ENCODE measurements around the gene GON4L. TPM values are rescaled to one million over a fixed set of nuclear protein-coding genes. Genes with fewer than 3 reads are reported as not detected.
"Not testable (repeated sequence)": the region's sequence is repeated elsewhere in the genome, so short reads cannot be mapped to it uniquely, and the experiment has no call there.

GON4L gene
- polyA plus RNA-seq, 4 donors, result 39.1 to 48.6 (median 44.8) TPM

DNA sequence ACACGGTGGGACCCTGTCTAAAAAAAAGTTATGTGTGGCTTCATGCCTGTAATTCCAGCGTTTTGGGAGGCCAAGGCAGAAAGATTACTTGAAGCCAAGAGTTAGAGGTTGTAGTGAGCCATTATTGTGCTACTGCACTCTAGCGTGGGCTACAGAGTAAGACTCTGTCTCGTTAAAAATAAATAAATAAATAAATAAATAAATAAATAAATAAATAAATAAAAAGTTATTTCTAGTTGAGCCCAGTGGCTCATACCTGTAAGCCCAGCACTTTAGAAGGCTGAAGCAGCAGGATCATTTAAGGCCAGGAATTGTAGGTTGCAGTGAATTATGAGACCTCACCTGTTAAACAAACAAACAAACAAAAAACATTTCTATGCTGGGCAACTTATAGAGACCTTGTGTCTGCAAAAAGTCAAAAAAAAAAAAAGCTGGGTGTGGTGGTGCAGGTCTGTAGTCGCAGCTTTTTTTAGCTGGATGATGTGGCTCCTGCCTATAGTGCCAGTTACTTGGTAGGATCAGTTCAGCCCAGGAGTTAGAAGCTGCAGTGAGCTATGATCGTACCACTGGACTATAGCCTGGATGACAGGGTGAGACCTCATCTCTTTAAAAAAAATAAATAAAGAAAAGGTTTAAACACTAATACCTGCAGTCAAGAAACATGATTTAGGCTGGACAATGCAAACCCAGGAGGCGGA, 25.6 kb downstream of the GON4L start:
- DNase-seq (ENCODE audit: low read depth in 4 of 4, low spot score in 3 of 4), result no peak

- no peak for DNase-seq (ENCODE audit: low read depth in 4 of 4, low spot score in 3 of 4)
Measured at GRCh38 chr1:155827450-155827849, 29.6 kb downstream of the GON4L start.

GRCh38 chr1:155816351-155816750, 40.7 kb downstream of the GON4L start:
- no peak for DNase-seq (ENCODE audit: low read depth in 4 of 4, low spot score in 3 of 4)

DNA sequence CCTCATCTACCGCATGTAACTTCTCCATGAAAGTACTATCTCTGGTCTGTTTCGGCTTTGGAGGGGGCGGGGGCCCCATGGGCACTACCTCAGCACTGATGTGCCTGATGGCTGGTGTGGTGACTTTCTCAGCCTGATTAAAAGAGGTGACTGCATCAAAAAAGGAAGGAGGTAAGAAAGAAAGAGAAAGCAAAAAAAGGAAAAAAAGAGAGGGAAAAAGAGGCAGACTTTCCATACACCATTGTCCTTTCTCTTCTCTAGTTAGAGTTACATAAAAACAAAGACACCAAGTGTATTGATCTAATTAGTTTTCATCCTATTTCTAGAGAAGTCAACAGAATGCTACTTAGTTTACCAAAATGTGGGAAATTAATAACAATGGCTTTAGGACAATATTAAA, 43.3 kb downstream of the GON4L start:
- DNase-seq (ENCODE audit: low read depth in 4 of 4, low spot score in 3 of 4), result no peak

- no peak for DNase-seq (ENCODE audit: low read depth in 4 of 4, low spot score in 3 of 4)
Measured at GRCh38 chr1:155812878-155813277, 44.1 kb downstream of the GON4L start.

GRCh38 chr1:155809088-155809487, 47.9 kb downstream of the GON4L start:
- DNase-seq (ENCODE audit: low read depth in 4 of 4, low spot score in 3 of 4), result no peak

- DNase-seq (ENCODE audit: low read depth in 4 of 4, low spot score in 3 of 4), result no peak
Measured at GRCh38 chr1:155801149-155801548, 55.9 kb downstream of the GON4L start.

- not testable (repeated sequence) for DNase-seq (ENCODE audit: low read depth in 4 of 4, low spot score in 3 of 4)
Measured at GRCh38 chr1:155795618-155796017, 61.4 kb downstream of the GON4L start.

GRCh38 chr1:155794605-155795245, 62.3 kb downstream of the GON4L start:
- no peak for DNase-seq (ENCODE audit: low read depth in 4 of 4, low spot score in 3 of 4)

GRCh38 chr1:155793213-155793612, 63.8 kb downstream of the GON4L start:
- no peak for DNase-seq (ENCODE audit: low read depth in 4 of 4, low spot score in 3 of 4)

DNA sequence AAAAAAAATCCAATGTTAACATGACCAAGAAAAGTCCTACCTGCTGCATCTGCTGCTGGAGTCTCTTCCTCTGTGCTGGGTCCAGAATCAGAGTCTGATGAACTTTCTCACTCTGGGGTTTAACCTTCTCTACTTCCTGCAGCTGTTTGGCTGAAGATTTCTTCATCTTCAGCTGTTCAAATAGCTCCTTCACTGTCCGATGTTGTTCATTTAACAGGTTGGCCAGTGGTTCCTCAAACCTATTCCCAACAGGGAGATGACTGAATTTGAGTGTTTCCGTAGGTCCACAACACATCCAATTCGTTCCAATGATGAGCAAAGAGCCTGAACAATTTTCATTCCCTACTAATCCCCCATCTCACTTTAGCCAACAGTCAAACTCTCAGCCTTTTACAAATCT, 79.4 kb downstream of the GON4L start:
- DNase-seq (ENCODE audit: low read depth in 4 of 4, low spot score in 3 of 4), result no peak

DNA sequence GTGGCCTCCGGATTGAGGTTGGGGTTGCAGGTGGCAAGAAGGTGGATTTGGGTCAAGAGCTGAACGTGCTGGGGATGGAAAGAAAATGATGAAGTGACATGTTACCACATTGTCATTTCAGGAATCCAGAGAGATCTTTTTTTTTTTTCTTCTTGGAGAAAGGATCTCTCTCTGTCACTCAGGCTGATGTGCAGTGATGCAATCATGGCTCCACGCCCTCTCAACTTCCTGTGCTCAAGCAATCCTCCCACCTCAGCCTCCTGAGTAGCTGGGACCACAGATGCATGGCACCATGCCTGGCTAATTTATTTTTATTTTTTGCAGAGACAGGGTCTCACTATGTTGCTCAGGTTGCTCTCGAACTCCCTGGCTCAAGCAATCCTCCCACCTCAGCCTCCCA, 80.6 kb downstream of the GON4L start:
- no peak for DNase-seq (ENCODE audit: low read depth in 4 of 4, low spot score in 3 of 4)

GRCh38 chr1:155773221-155773620, 83.8 kb downstream of the GON4L start:
- no peak for DNase-seq (ENCODE audit: low read depth in 4 of 4, low spot score in 3 of 4)

- no peak for DNase-seq (ENCODE audit: low read depth in 4 of 4, low spot score in 3 of 4)
Measured at GRCh38 chr1:155769257-155769656, 87.8 kb downstream of the GON4L start.

GRCh38 chr1:155767399-155767989, 89.5 kb downstream of the GON4L start:
- not testable (repeated sequence) for DNase-seq (ENCODE audit: low read depth in 4 of 4, low spot score in 3 of 4)

DNA sequence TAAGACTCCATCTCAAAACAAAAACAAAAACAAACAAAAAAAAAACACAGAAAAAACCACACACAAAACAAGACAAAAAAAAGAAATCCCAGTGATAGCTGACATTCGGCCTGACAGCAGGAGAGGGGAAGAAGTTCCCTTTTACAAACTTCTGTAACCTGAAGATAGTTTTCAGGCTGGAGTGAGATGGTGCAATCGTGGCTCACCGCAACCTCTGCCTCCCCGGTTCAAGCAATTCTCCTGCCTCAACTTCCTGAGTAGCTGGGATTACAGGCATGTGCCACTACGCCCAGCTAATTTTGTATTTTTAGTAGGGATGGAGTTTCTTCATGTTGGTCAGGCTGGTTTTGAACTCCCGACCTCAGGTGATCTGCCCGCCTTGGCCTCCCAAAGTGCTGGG, 93.0 kb downstream of the GON4L start:
- not testable (repeated sequence) for DNase-seq (ENCODE audit: low read depth in 4 of 4, low spot score in 3 of 4)

DNA sequence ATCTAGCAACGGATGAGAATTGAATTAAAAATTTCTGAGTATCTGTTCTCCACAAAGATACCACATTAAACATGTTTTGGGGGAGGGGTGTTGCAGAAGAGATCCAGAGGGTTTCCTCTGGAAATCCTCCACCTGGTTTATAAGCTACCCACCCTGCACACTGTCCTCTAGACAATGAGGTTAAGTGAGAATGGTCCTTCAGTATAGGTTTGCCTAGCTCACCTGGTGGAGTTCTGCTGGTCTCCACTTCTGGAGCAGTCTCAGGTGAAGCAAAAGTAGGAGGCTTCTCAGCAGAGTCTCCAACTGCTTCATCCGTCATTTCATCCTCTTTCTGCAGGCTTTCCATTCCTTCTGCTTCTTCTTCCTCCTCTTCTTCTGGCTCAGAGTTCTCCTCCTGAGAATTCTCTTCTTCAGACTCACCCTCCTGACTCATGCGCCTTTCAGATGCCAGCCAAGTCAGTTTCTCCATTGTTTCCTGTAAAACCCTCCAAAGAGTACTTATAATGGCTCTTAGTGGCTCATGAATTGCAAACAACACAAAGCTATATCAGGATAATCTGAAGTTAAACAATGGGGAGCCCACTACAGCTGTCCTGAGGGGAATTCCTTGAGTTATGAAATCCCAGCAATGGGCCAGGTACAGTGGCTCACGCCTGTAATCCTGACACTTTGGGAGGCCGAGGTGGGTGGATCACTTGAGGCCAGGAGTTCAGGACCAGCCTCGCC, 93.8 kb downstream of the GON4L start:
- DNase-seq (ENCODE audit: low read depth in 4 of 4, low spot score in 3 of 4), result not testable (repeated sequence)

GRCh38 chr1:155761736-155762405, 95.1 kb downstream of the GON4L start:
- DNase-seq (ENCODE audit: low read depth in 4 of 4, low spot score in 3 of 4), result no peak

GRCh38 chr1:155760751-155761475, 96.1 kb downstream of the GON4L start:
- DNase-seq (ENCODE audit: low read depth in 4 of 4, low spot score in 3 of 4), result no peak

- no peak for DNase-seq (ENCODE audit: low read depth in 4 of 4, low spot score in 3 of 4)
Measured at GRCh38 chr1:155759966-155760630, 96.9 kb downstream of the GON4L start.
